NCI-H1694 treated with DMSO at 0.1 percent for 48 hours (cell line): ENCODE results near the gene GAL.
"Not testable (repeated sequence)": the region's sequence is repeated elsewhere in the genome, so short reads cannot be mapped to it uniquely, and the experiment has no call there.

ENCODE experiments used
- DNase-seq: peaks from one replicate; lab custom pipeline; 2025; lab: John Stamatoyannopoulos, UW

The GAL gene

GRCh38 chr11:68684385-68685356 is at the start of gene GAL:
Gene GAL (plus strand): TSS chr11:68684544. CDS start chr11:68684924, 380 bp downstream.
- DNase-seq = no peak

GRCh38 chr11:68634606-68635005 is 49.7 kb upstream of the GAL start:
- not testable (repeated sequence) for DNase-seq

GRCh38 chr11:68635172-68635571 is 49.2 kb upstream of the GAL start:
- DNase-seq = not testable (repeated sequence)

- DNase-seq = not testable (repeated sequence)
These were observed 48.5 kb upstream of the GAL start for GRCh38 chr11:68635883-68636282.

- DNase-seq = not testable (repeated sequence)
These were observed 45.0 kb upstream of the GAL start for GRCh38 chr11:68639322-68639721.

GRCh38 chr11:68641880-68642279 is 42.5 kb upstream of the GAL start:
- no peak for DNase-seq

GRCh38 chr11:68643585-68643984 is 40.8 kb upstream of the GAL start:
- DNase-seq = no peak

- DNase-seq = no peak
These were observed 37.5 kb upstream of the GAL start for GRCh38 chr11:68646832-68647231.

- DNase-seq = no peak
These were observed 34.3 kb upstream of the GAL start for GRCh38 chr11:68649851-68650555.

- no peak for DNase-seq
These were observed 33.5 kb upstream of the GAL start for GRCh38 chr11:68650801-68651200.

GRCh38 chr11:68651208-68651984 is 32.9 kb upstream of the GAL start:
- no peak for DNase-seq

GRCh38 chr11:68651985-68652682 is 32.2 kb upstream of the GAL start:
- no peak for DNase-seq

GRCh38 chr11:68652683-68653156 is 31.6 kb upstream of the GAL start:
- DNase-seq = no peak

GRCh38 chr11:68653486-68654430 is 30.6 kb upstream of the GAL start:
- DNase-seq = no peak

- DNase-seq = no peak
These were observed 29.4 kb upstream of the GAL start for GRCh38 chr11:68654978-68655377.

- no peak for DNase-seq
These were observed 28.9 kb upstream of the GAL start for GRCh38 chr11:68655406-68655805.

- DNase-seq = no peak
These were observed 28.5 kb upstream of the GAL start for GRCh38 chr11:68655806-68656205.

- DNase-seq = no peak
These were observed 27.1 kb upstream of the GAL start for GRCh38 chr11:68657021-68657780.

- DNase-seq = no peak
These were observed 26.2 kb upstream of the GAL start for GRCh38 chr11:68658097-68658496.

- no peak for DNase-seq
These were observed 25.7 kb upstream of the GAL start for GRCh38 chr11:68658661-68659060.
